MCF 10A (cell line): ENCODE results near the gene P3H1. TPM values are rescaled to one million over a fixed set of nuclear protein-coding genes. Genes with fewer than 3 reads are reported as not detected.
"Not testable (repeated sequence)": the region's sequence is repeated elsewhere in the genome, so short reads cannot be mapped to it uniquely, and the experiment has no call there.

Source experiments
- BruUV-seq: library from RNA; stranded (reverse); fragments of 400-500 nt; replicated peaks from 2 replicates; lab custom pipeline; 2021; lab: Mats Ljungman, UMichigan
- CTCF ChIA-PET: fragments of 300-600 bp; sonication (Branson Sonifier 250); formaldehyde crosslinking; extraction: SDS; loops from one replicate; lab custom pipeline; 2021; ENCODE audit warnings: antibody characterized with exemption, inconsistent platforms; lab: Yijun Ruan, JAX
- POLR2A ChIA-PET: fragments of 300-600, 350-650 bp; sonication (Branson Sonifier 250); formaldehyde crosslinking; extraction: SDS; loops from one replicate; lab custom pipeline; 2020; ENCODE audit warnings: antibody characterized with exemption, inconsistent platforms; lab: Yijun Ruan, JAX
- DNase-seq: peaks from one replicate; pipeline ENCODE4 v3.0.0-alpha.2; 2018; ENCODE audit not compliant: unreplicated experiment
- H3K27ac Mint-ChIP-seq: one replicate; pipeline ENCODE4 v1.8.0; 2022; ENCODE audit warnings: mild to moderate bottlenecking, low read depth, mixed read lengths; ENCODE audit not compliant: unreplicated experiment
- H3K27me3 Mint-ChIP-seq: one replicate; pipeline ENCODE4 v1.8.0; 2022; ENCODE audit warnings: mixed read lengths; ENCODE audit not compliant: insufficient read depth, unreplicated experiment
- H3K36me3 Mint-ChIP-seq: one replicate; pipeline ENCODE4 v1.8.0; 2022; ENCODE audit warnings: mild to moderate bottlenecking, moderate library complexity, mixed read lengths; ENCODE audit not compliant: insufficient read depth, unreplicated experiment
- H3K4me1 Mint-ChIP-seq: one replicate; pipeline ENCODE4 v1.8.0; 2022; ENCODE audit warnings: mixed read lengths; ENCODE audit not compliant: insufficient read depth, unreplicated experiment
- H3K4me3 Mint-ChIP-seq: one replicate; pipeline ENCODE4 v1.8.0; 2022; ENCODE audit warnings: mild to moderate bottlenecking, moderate library complexity, mixed read lengths; ENCODE audit not compliant: unreplicated experiment
- H3K9me3 Mint-ChIP-seq: one replicate; pipeline ENCODE4 v1.8.0; 2022; ENCODE audit warnings: mixed read lengths; ENCODE audit not compliant: unreplicated experiment
- CTCF ChIP-seq: fragments of 200-600 bp; IDR thresholded peaks from one replicate; pipeline ENCODE4 v1.8.0; 2022; ENCODE audit warnings: antibody characterized with exemption, mild to moderate bottlenecking; ENCODE audit not compliant: unreplicated experiment
- intact Hi-C: fragments of 100-400 bp; cut with micrococcal nuclease; formaldehyde crosslinking; loops from 2 replicates; pipeline ENCODE4 v1.14.1; 2022
- total RNA-seq: library from RNA; stranded (reverse); gene quantifications from 2 replicates; pipeline ENCODE4 v1.2.3, GENCODE V29; 2022

The P3H1 gene
- total RNA-seq, 1 experiment from 2014 or later, result 36.1 TPM

DNA sequence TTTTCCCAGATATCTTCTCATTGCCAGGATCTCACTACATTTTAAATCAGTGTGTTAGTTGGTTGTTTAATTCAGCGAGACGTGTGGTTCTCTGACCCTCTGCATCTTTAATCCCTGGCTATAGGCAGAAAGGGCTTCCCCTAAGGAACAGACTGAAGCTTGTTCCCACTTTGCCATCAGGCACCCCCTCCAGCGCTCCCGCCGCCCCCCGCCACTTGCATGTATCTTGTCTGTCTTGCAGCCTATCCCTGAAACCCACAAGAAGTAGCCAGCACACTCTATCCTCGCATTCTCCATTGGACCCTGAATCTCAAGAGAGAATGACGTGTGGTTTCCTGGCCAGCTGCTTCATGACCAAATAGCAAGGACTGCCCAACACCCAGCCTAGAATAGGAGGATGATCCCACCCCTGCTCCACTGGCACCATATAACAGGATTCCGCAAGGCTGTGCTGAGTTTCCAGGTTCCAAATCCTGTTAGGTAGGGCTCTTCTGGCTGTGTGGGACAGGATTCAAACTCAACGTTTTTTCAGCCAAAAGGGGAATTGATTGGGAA is 34.6 kb downstream of the P3H1 start:
- TF ChIP-seq CTCF, result no peak
- Mint-ChIP-seq H3K4me3 (no peak overlapping the region), H3K9me3 (no peaks in the 10 kb centered on the region), H3K4me1 (peaks cover 3% of the 10 kb centered on the region), H3K36me3 (no peaks in the 10 kb centered on the region), H3K27ac (no peak overlapping the region), H3K27me3 (no peaks in the 10 kb centered on the region)
- BruUV-seq, result no TSS peak
- POLR2A ChIA-PET, result interaction anchor here (1.1 to 2.6 kb wide), 3 partner anchors 11 to 31 kb away, joined by 3 to 10 read pairs (median 5); no protein-coding TSS in a partner anchor
- no peak for DNase-seq
- intact Hi-C loops, result loop anchor here (10.0 kb wide), 1 partner anchor 587 kb away; no protein-coding TSS in a partner anchor
- CTCF ChIA-PET, result interaction anchor here (0.6 kb wide), 1 partner anchor 79 kb away, joined by 3 read pairs; no protein-coding TSS in a partner anchor

- no peak for DNase-seq
- POLR2A ChIA-PET, result interaction anchor here (0.6 to 1.8 kb wide), 4 partner anchors 17 to 49 kb away, joined by 3 to 5 read pairs (median 4); partner anchors contain the start of gene YBX1
- no TSS peak for BruUV-seq
- H3K36me3 Mint-ChIP-seq, result no peaks in the 10 kb centered on the region
- no peaks in the 10 kb centered on the region for H3K9me3 Mint-ChIP-seq
- no peaks in the 10 kb centered on the region for H3K27me3 Mint-ChIP-seq
- CTCF ChIA-PET, result no interaction called here
- TF ChIP-seq CTCF, result no peak
- H3K4me3 Mint-ChIP-seq, result no peak overlapping the region
- no peaks in the 10 kb centered on the region for H3K4me1 Mint-ChIP-seq
- no peak overlapping the region for H3K27ac Mint-ChIP-seq
- intact Hi-C loops, result loop anchor here (1.0 to 10.0 kb wide), 2 partner anchors 153 to 587 kb away; no protein-coding TSS in a partner anchor
Observed at GRCh38 chr1:42731585-42731984, 35.2 kb downstream of the P3H1 start.

DNA sequence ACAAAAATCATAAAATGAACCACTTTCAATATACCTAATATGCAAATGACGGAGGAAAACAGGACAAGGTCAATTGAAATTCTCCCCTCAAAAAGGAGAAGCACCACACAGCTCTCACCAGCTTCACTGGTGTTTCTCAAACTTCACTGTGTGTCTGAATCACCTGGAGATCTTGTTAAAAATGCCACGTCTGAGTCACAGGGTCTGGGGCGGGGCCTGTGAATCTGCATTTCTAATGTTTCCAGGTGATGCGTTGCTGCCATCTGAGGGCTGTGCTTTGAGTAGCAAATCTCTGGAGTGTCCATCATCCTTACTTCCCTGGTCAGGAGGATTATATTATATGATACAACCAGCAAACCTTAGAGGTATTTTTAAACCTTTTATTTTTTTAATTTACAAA is 35.8 kb downstream of the P3H1 start:
- Mint-ChIP-seq H3K9me3 (no peaks in the 10 kb centered on the region), H3K4me1 (no peaks in the 10 kb centered on the region), H3K36me3 (no peaks in the 10 kb centered on the region), H3K27me3 (no peaks in the 10 kb centered on the region), H3K4me3 (no peak overlapping the region), H3K27ac (no peak overlapping the region)
- POLR2A ChIA-PET, result interaction anchor here (0.6 to 1.8 kb wide), 4 partner anchors 9 to 49 kb away, joined by 3 to 5 read pairs (median 4); partner anchors contain the start of genes CLDN19 and YBX1
- peak; percentile 45 for TF ChIP-seq CTCF
- CTCF ChIA-PET, result interaction anchor here (0.7 to 1.3 kb wide), 3 partner anchors 12 to 645 kb away, joined by 3 to 5 read pairs (median 4); partner anchors contain the start of gene P3H1
- BruUV-seq, result no TSS peak
- intact Hi-C loops, result loop anchor here (1.0 to 10.0 kb wide), 2 partner anchors 153 to 586 kb away; no protein-coding TSS in a partner anchor
- peak; percentile 62 for DNase-seq

GRCh38 chr1:42730002-42730401 is 36.8 kb downstream of the P3H1 start:
- H3K4me1 Mint-ChIP-seq, result no peaks in the 10 kb centered on the region
- POLR2A ChIA-PET, result interaction anchor here (0.5 to 1.4 kb wide), 3 partner anchors 10 to 141 kb away, joined by 3 to 5 read pairs (median 5); partner anchors contain the start of gene CLDN19
- no TSS peak for BruUV-seq

DNA sequence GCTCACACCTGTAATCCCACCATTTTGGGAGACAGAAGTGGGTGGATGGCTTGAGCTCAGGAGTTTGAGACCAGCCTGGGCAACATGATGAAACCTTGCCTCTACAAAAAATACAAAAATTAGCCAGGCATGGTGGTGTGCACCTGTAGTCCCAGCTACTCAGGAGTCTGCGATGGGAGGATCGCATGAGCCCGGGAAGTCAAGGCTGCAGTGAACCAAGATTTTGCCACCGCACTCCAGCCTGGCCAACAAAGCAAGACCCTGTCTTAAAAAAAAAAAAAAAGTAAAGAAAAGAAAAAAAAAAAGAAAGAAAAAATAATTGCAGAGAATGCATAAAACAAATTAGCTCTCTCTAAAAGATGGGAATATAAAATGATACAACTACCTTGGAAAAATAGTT is 41.0 kb downstream of the P3H1 start:
- not testable (repeated sequence) for H3K36me3 Mint-ChIP-seq, H3K4me3 Mint-ChIP-seq, H3K27ac Mint-ChIP-seq, H3K9me3 Mint-ChIP-seq, H3K4me1 Mint-ChIP-seq, H3K27me3 Mint-ChIP-seq, BruUV-seq, DNase-seq
- ChIA-PET POLR2A (interaction anchor here (0.7 kb wide), 1 partner anchor 9 kb away, joined by 4 read pairs; no protein-coding TSS in a partner anchor), CTCF (interaction anchor here (0.6 to 0.7 kb wide), 2 partner anchors 17 to 148 kb away, joined by 3 read pairs; no protein-coding TSS in a partner anchor)
- intact Hi-C loops, result loop anchor here (10.0 kb wide), 1 partner anchor 381 kb away; no protein-coding TSS in a partner anchor

More at GRCh38 chr1:42730002-42730401, 36.8 kb downstream of the P3H1 start:
- Mint-ChIP-seq H3K4me3 (no peak overlapping the region), H3K9me3 (no peaks in the 10 kb centered on the region), H3K27me3 (no peaks in the 10 kb centered on the region), H3K27ac (no peak overlapping the region), H3K36me3 (no peaks in the 10 kb centered on the region)
- CTCF ChIA-PET, result interaction anchor here (0.6 to 1.3 kb wide), 5 partner anchors 13 to 1032 kb away, joined by 4 to 5 read pairs (median 4); partner anchors contain the start of gene P3H1
- intact Hi-C loops, result loop anchor here (10.0 kb wide), 1 partner anchor 585 kb away; no protein-coding TSS in a partner anchor
- DNase-seq, result no peak
- TF ChIP-seq CTCF, result no peak
